SK-N-SH (cell line): Measurements from ENCODE around the gene NEU3. TPM values are rescaled to one million over a fixed set of nuclear protein-coding genes. Genes with fewer than 3 reads are reported as not detected.

Experiments
- CTCF ChIA-PET: fragments of 300-600, 350-600 bp; formaldehyde crosslinking; extraction: SDS; loops from one replicate; lab custom pipeline; 2021; lab: Yijun Ruan, JAX
- POLR2A ChIA-PET: fragments of 350-600 bp; sonication (Branson Sonifier 250); formaldehyde crosslinking; extraction: SDS; loops from one replicate; lab custom pipeline; 2020; ENCODE audit warnings: antibody characterized with exemption, inconsistent platforms; lab: Yijun Ruan, JAX
- DNase-seq: peaks from one replicate; pipeline ENCODE4 v3.0.0; 2012
- H2AFZ ChIP-seq: fragments of 200-600 bp; sonication (generic); 2 replicates; pipeline ENCODE4 v1.8.1; 2016; ENCODE audit warnings: antibody characterized with exemption, mild to moderate bottlenecking, low read depth
- H3F3A ChIP-seq: fragments of 200-600 bp; sonication (generic); replicated peaks from 2 replicates; pipeline ENCODE3; 2016; ENCODE audit warnings: antibody characterized with exemption, mild to moderate bottlenecking; ENCODE audit not compliant: insufficient read depth
- H3K27ac ChIP-seq, 2 experiments: fragments of 200-500 bp in 1 of 2; fragments of 200-600 bp in 1 of 2; sonication (Bioruptor generic) in 1 of 2; sonication (generic), shearing (Covaris generic) in 1 of 2; 2 replicates each; pipeline versions ENCODE4 v1.5.1 to v1.6.1; 2014 to 2016; ENCODE audit warnings: low read depth in 2 of 2, inconsistent platforms in 1 of 2, low read length in 1 of 2, mild to moderate bottlenecking in 1 of 2, mixed read lengths in 1 of 2
- H3K27me3 ChIP-seq: fragments of 200-600 bp; sonication (generic), shearing (Covaris generic); 2 replicates; pipeline ENCODE4 v1.6.1; 2016; ENCODE audit warnings: mixed run types; ENCODE audit not compliant: insufficient read depth
- H3K36me3 ChIP-seq, 2 experiments: fragments of 200-500 bp in 1 of 2; fragments of 200-600 bp in 1 of 2; sonication (Bioruptor generic) in 1 of 2; sonication (generic) in 1 of 2; replicated peaks in 1 of 2; 2 replicates each; pipeline versions ENCODE3 to v1.5.1; 2014 to 2016; ENCODE audit warnings: low read length in 1 of 2, mild to moderate bottlenecking in 1 of 2; ENCODE audit not compliant: insufficient read depth in 2 of 2, control insufficient read depth in 1 of 2
- H3K4me1 ChIP-seq, 2 experiments: fragments of 200-500 bp in 1 of 2; fragments of 200-600 bp in 1 of 2; sonication (Bioruptor generic) in 1 of 2; sonication (generic), shearing (Covaris generic) in 1 of 2; 2 replicates each; pipeline versions ENCODE4 v1.5.1 to v1.6.1; 2014 to 2016; ENCODE audit warnings: low read depth in 1 of 2, low read length in 1 of 2, mixed run types in 1 of 2; ENCODE audit not compliant: insufficient read depth in 2 of 2, control insufficient read depth in 1 of 2
- H3K4me2 ChIP-seq: fragments of 200-600 bp; sonication (generic), shearing (Covaris generic); 2 replicates; pipeline ENCODE4 v1.6.1; 2017; ENCODE audit warnings: mixed run types
- H3K4me3 ChIP-seq, 2 experiments: fragments of 200-500 bp in 1 of 2; fragments of 200-600 bp in 1 of 2; sonication (Bioruptor generic) in 1 of 2; sonication (generic), shearing (Covaris generic) in 1 of 2; 2 replicates each; pipeline versions ENCODE4 v1.5.1 to v1.8.1; 2014 to 2016; ENCODE audit warnings: low read depth in 2 of 2, inconsistent platforms in 1 of 2, low read length in 1 of 2, mild to moderate bottlenecking in 1 of 2, mixed read lengths in 1 of 2, moderate library complexity in 1 of 2
- H3K79me2 ChIP-seq: fragments of 200-600 bp; sonication (generic); 2 replicates; pipeline ENCODE4 v1.8.1; 2017; ENCODE audit warnings: mild to moderate bottlenecking; ENCODE audit not compliant: insufficient read depth
- H3K9ac ChIP-seq: fragments of 200-600 bp; sonication (generic); 2 replicates; pipeline ENCODE4 v1.6.1; 2017; ENCODE audit warnings: mixed run types
- H3K9me2 ChIP-seq: fragments of 200-600 bp; sonication (generic); 2 replicates; pipeline ENCODE4 v1.6.1; 2017; ENCODE audit warnings: mixed run types
- H3K9me3 ChIP-seq: fragments of 200-600 bp; sonication (generic); 2 replicates; pipeline ENCODE4 v1.6.1; 2017; ENCODE audit warnings: mixed run types, mild to moderate bottlenecking, moderate library complexity
- H4K20me1 ChIP-seq: fragments of 200-600 bp; sonication (generic); 2 replicates; pipeline ENCODE4 v1.6.1; 2017; ENCODE audit warnings: mild to moderate bottlenecking, mixed run types; ENCODE audit not compliant: insufficient read depth
- CHD2 ChIP-seq: fragments of 150-350 bp; IDR thresholded peaks from 2 replicates; pipeline ENCODE4 v1.6.1; 2018; ENCODE audit warnings: low read length; ENCODE audit not compliant: partially characterized antibody
- EZH2phosphoT487 ChIP-seq: fragments of 200-600 bp; sonication (generic); IDR thresholded peaks from 2 replicates; pipeline ENCODE4 v1.6.1; 2017; ENCODE audit warnings: low read depth, mixed run types, mild to moderate bottlenecking, antibody characterized with exemption, moderate library complexity, borderline replicate concordance
- GATA2 ChIP-seq: sonication (generic); formaldehyde crosslinking; IDR thresholded peaks from 2 replicates; pipeline ENCODE4 v1.5.0; 2020; ENCODE audit warnings: mild to moderate bottlenecking, missing genetic modification reagents
- PBX3 ChIP-seq: IDR thresholded peaks from 2 replicates; pipeline ENCODE4; 2012
- REST ChIP-seq: IDR thresholded peaks from 2 replicates; pipeline ENCODE4 v1.6.1; 2012; ENCODE audit warnings: mild to moderate bottlenecking, low read depth, low read length, moderate library complexity
- RFX5 ChIP-seq: IDR thresholded peaks from 2 replicates; pipeline ENCODE4 v1.6.1; 2012; ENCODE audit warnings: mild to moderate bottlenecking, improper control_type of control experiment, low read length
- TCF12 ChIP-seq: IDR thresholded peaks from 2 replicates; pipeline ENCODE4 v1.4.0; 2012
- WGBS: methylation state at CpG from one replicate; pipeline ENCODE4 v1.1.6; 2017; ENCODE audit warnings: low lambda C conversion rate; 5-methylcytosine and 5-hydroxymethylcytosine counted together
- polyA plus RNA-seq, 3 experiments: library from polyadenylated mRNA; depleted of rRNA; stranded (reverse); fragments of >200 nt; gene quantifications; 2 replicates each; pipeline ENCODE4 v1.2.3, GENCODE V29; 2012

The NEU3 gene
- polyA plus RNA-seq, 1 of the 3 experiments (the other 2 are of a cell fraction), result 5.7 TPM

GRCh38 chr11:74950374-74950969 lies 38.3 kb upstream of the NEU3 start:
- H4K20me1 ChIP-seq, result peaks cover 17% of the 10 kb centered on the region
- CTCF ChIA-PET, result interaction anchor here (1.0 to 1.2 kb wide), 2 partner anchors 166 to 291 kb away, joined by 3 to 4 read pairs; no protein-coding TSS in a partner anchor
- POLR2A ChIA-PET, result interaction anchor here (2.1 kb wide), 1 partner anchor 38 kb away, joined by 9 read pairs; the partner anchor contains the start of gene NEU3

More at GRCh38 chr11:74950374-74950969, 38.3 kb upstream of the NEU3 start:
- peak overlapping the region; percentile 85 to 88 for H3K4me3 ChIP-seq
- no peaks in the 10 kb centered on the region for H3K9me2 ChIP-seq
- peaks cover 9 to 38% of the 10 kb centered on the region in 2 experiments for H3K36me3 ChIP-seq
- peaks cover 3 to 5% of the 10 kb centered on the region in 2 experiments; a peak in 3 of 4 replicates for H3K4me1 ChIP-seq
- peaks cover 97% of the 10 kb centered on the region for H3K79me2 ChIP-seq
- no peaks in the 10 kb centered on the region for H3K27me3 ChIP-seq
- WGBS, result 100% methylated on average over 2 of the region's 2 CpGs
- H3K9ac ChIP-seq, result peak overlapping the region; percentile 91
- H3K4me2 ChIP-seq, result peak overlapping the region; percentile 84
- peaks cover 3% of the 10 kb centered on the region for H3F3A ChIP-seq
- H3K27ac ChIP-seq, result no peak overlapping the region
- H3K9me3 ChIP-seq, result no peaks in the 10 kb centered on the region
- no peak overlapping the region for H2AFZ ChIP-seq
- no peak for TF ChIP-seq GATA2 (CRISPR knock-in tag)
- TF ChIP-seq PBX3, result no peak
- no peak for TF ChIP-seq TCF12
- TF ChIP-seq CHD2, result no peak
- no peak for TF ChIP-seq RFX5
- no peak for TF ChIP-seq EZH2phosphoT487
- TF ChIP-seq REST, result no peak
- no peak for DNase-seq
